Bronchial smooth muscle cell (primary cell): ENCODE measurements around the gene CYP51A1. TPM values are rescaled to one million over a fixed set of nuclear protein-coding genes. Genes with fewer than 3 reads are reported as not detected.

ENCODE experiments used
- total RNA-seq: library from RNA; depleted of rRNA; stranded (reverse); fragments of >200 nt; gene quantifications from 2 replicates; pipeline ENCODE4 v1.2.1, GENCODE V29; 2014

CYP51A1 gene
- total RNA-seq: 111 and 154 TPM in 2 replicates

GRCh38 chr7:92134271-92135051 lies at the start of gene CYP51A1:
TSS of gene CYP51A1 (minus strand) at chr7:92134477. CDS start at chr7:92134364, 113 bp downstream.

GRCh38 chr7:92178928-92179924 lies 44.9 kb upstream of the CYP51A1 start, which contains the start of gene LRRD1:
TSS of gene LRRD1 (minus strand) at chr7:92179142. CDS start at chr7:92165202, 13,940 bp downstream.

Other genes with a start within 250 kb of the CYP51A1 start
- 26.0 and 37.7 TPM in 2 replicates for gene AKAP9, start 193.6 kb downstream of the CYP51A1 start, total RNA-seq
- gene LRRD1, start 44.7 kb upstream of the CYP51A1 start, total RNA-seq: under 0.01 TPM in 1 of 2 replicates, not detected in the other
- 28.9 and 40.2 TPM in 2 replicates for gene KRIT1, start 111.4 kb upstream of the CYP51A1 start, total RNA-seq
- 39.0 and 41.3 TPM in 2 replicates for gene ANKIB1, start 111.5 kb upstream of the CYP51A1 start, total RNA-seq